Transverse colon (tissue), 4 donors: ENCODE results near the gene ARL5B.

ENCODE experiments used
- EP300 ChIP-seq: sonication (generic); formaldehyde crosslinking; IDR thresholded peaks from one replicate; pipeline ENCODE4 v1.6.1; 2017; ENCODE audit warnings: antibody characterized with exemption, low read depth
- POLR2A ChIP-seq: fragments of 450-650 bp; IDR thresholded peaks from one replicate; pipeline ENCODE4 v1.6.1; 2016; ENCODE audit warnings: antibody characterized with exemption, mild to moderate bottlenecking, moderate library complexity
- POLR2AphosphoS5 ChIP-seq, 3 donors: sonication (generic); formaldehyde crosslinking; IDR thresholded peaks; one replicate each; pipeline ENCODE4 v1.6.1; 2016; ENCODE audit warnings: antibody characterized with exemption in 3 of 3
- TF ChIP-seq, protein P1 (sequence below), 5 experiments: fragments of 200-600 bp in 3 of 5; fragments of 450-650 bp in 2 of 5; sonication (generic) in 3 of 5; IDR thresholded peaks; 1 replicate in 2 of 5; 2 replicates in 3 of 5; pipeline ENCODE4 v1.5.1; 2016 to 2017; ENCODE audit warnings: antibody characterized with exemption in 5 of 5, inconsistent platforms in 3 of 5, mild to moderate bottlenecking in 2 of 5, moderate library complexity in 1 of 5

DNA sequence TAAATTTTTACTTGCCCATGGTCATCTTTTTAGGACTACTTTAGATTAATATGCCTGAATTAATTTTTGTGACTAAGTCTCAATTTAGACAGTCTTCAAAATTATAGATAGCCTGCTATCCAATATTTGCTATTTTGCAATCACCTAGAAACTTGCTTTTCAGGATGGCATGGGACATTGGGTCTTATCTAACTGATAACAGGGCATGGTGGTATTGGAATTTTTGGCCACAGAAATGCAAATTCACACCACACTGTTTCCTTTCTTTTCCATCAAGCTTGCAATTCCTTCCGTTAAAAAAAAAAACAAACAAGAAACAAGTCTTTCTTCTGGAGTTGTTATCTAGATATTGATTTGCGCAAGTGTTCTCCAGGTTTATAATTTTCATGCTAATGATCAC is 8.8 kb downstream of the ARL5B start:
- TF ChIP-seq, protein P1, sequence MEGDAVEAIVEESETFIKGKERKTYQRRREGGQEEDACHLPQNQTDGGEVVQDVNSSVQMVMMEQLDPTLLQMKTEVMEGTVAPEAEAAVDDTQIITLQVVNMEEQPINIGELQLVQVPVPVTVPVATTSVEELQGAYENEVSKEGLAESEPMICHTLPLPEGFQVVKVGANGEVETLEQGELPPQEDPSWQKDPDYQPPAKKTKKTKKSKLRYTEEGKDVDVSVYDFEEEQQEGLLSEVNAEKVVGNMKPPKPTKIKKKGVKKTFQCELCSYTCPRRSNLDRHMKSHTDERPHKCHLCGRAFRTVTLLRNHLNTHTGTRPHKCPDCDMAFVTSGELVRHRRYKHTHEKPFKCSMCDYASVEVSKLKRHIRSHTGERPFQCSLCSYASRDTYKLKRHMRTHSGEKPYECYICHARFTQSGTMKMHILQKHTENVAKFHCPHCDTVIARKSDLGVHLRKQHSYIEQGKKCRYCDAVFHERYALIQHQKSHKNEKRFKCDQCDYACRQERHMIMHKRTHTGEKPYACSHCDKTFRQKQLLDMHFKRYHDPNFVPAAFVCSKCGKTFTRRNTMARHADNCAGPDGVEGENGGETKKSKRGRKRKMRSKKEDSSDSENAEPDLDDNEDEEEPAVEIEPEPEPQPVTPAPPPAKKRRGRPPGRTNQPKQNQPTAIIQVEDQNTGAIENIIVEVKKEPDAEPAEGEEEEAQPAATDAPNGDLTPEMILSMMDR (IDR thresholded peaks at IDR 0.05), result no peak
- TF ChIP-seq POLR2A (no peak), EP300 (no peak), POLR2AphosphoS5 (IDR thresholded peaks at IDR 0.05) (no peak)
